ENCODE data around the gene PRKCE. TPM values are rescaled to one million over a fixed set of nuclear protein-coding genes. Genes with fewer than 3 reads are reported as not detected.

PRKCE gene
- total RNA-seq, 2 experiments from 2014 or later = 6.1 to 8.0 TPM

GRCh38 chr2:45771261-45771660, 119.8 kb downstream of the PRKCE start:
- Mint-ChIP-seq H3K36me3 (no peaks in the 10 kb centered on the region), H3K4me3 (no peak overlapping the region), H3K27me3 (no peaks in the 10 kb centered on the region), H3K4me1 (peaks cover 3% of the 10 kb centered on the region), H3K27ac (no peak overlapping the region), H3K9me3 (no peaks in the 10 kb centered on the region)
- no peak for DNase-seq

- no peaks in the 10 kb centered on the region for H3K9me3 Mint-ChIP-seq
- H3K27me3 Mint-ChIP-seq = no peaks in the 10 kb centered on the region
- no peaks in the 10 kb centered on the region for H3K36me3 Mint-ChIP-seq
- no peak for DNase-seq
- no peak overlapping the region for H3K4me3 Mint-ChIP-seq
- peaks cover 3% of the 10 kb centered on the region for H3K4me1 Mint-ChIP-seq
- H3K27ac Mint-ChIP-seq = no peak overlapping the region
These were observed 120.6 kb downstream of the PRKCE start for GRCh38 chr2:45772038-45772437.

GRCh38 chr2:45773909-45774308, 122.4 kb downstream of the PRKCE start:
- no peak for DNase-seq
- H3K4me3 Mint-ChIP-seq = no peak overlapping the region
- H3K4me1 Mint-ChIP-seq = peaks cover 4% of the 10 kb centered on the region
- H3K36me3 Mint-ChIP-seq = no peaks in the 10 kb centered on the region
- H3K27ac Mint-ChIP-seq = no peak overlapping the region
- H3K9me3 Mint-ChIP-seq = no peaks in the 10 kb centered on the region
- no peaks in the 10 kb centered on the region for H3K27me3 Mint-ChIP-seq

GRCh38 chr2:45774688-45775244, 123.3 kb downstream of the PRKCE start:
- Mint-ChIP-seq H3K9me3 (no peaks in the 10 kb centered on the region), H3K36me3 (no peaks in the 10 kb centered on the region), H3K4me1 (peaks cover 4% of the 10 kb centered on the region), H3K4me3 (no peak overlapping the region), H3K27me3 (no peaks in the 10 kb centered on the region), H3K27ac (no peak overlapping the region)
- DNase-seq = no peak

GRCh38 chr2:45776160-45776955, 124.9 kb downstream of the PRKCE start:
- no peaks in the 10 kb centered on the region for H3K27me3 Mint-ChIP-seq
- H3K4me3 Mint-ChIP-seq = no peak overlapping the region
- no peak for DNase-seq
- no peaks in the 10 kb centered on the region for H3K36me3 Mint-ChIP-seq
- no peaks in the 10 kb centered on the region for H3K9me3 Mint-ChIP-seq
- H3K27ac Mint-ChIP-seq = no peak overlapping the region
- peaks cover 2% of the 10 kb centered on the region for H3K4me1 Mint-ChIP-seq

- H3K27ac Mint-ChIP-seq = no peak overlapping the region
- DNase-seq = no peak
- no peaks in the 10 kb centered on the region for H3K9me3 Mint-ChIP-seq
- H3K4me3 Mint-ChIP-seq = no peak overlapping the region
- peaks cover 2% of the 10 kb centered on the region for H3K4me1 Mint-ChIP-seq
- H3K27me3 Mint-ChIP-seq = no peaks in the 10 kb centered on the region
- H3K36me3 Mint-ChIP-seq = no peaks in the 10 kb centered on the region
These were observed 126.7 kb downstream of the PRKCE start for GRCh38 chr2:45777996-45778719.

- no peak overlapping the region for H3K27ac Mint-ChIP-seq
- H3K4me1 Mint-ChIP-seq = peaks cover 2% of the 10 kb centered on the region
- DNase-seq = peak; percentile 38
- no peak overlapping the region for H3K4me3 Mint-ChIP-seq
- H3K27me3 Mint-ChIP-seq = no peaks in the 10 kb centered on the region
- H3K36me3 Mint-ChIP-seq = no peaks in the 10 kb centered on the region
- no peaks in the 10 kb centered on the region for H3K9me3 Mint-ChIP-seq
These were observed 127.3 kb downstream of the PRKCE start for GRCh38 chr2:45778720-45779171.

- Mint-ChIP-seq H3K36me3 (no peaks in the 10 kb centered on the region), H3K27ac (no peak overlapping the region), H3K9me3 (no peaks in the 10 kb centered on the region), H3K4me1 (peaks cover 4% of the 10 kb centered on the region), H3K27me3 (no peaks in the 10 kb centered on the region), H3K4me3 (no peak overlapping the region)
- no peak for DNase-seq
These were observed 129.3 kb downstream of the PRKCE start for GRCh38 chr2:45780541-45781463.

- H3K36me3 Mint-ChIP-seq = no peaks in the 10 kb centered on the region
- no peak overlapping the region for H3K4me3 Mint-ChIP-seq
- no peak overlapping the region for H3K27ac Mint-ChIP-seq
- H3K27me3 Mint-ChIP-seq = no peaks in the 10 kb centered on the region
- peaks cover 10% of the 10 kb centered on the region for H3K4me1 Mint-ChIP-seq
- H3K9me3 Mint-ChIP-seq = no peaks in the 10 kb centered on the region
- DNase-seq = no peak
These were observed 130.0 kb downstream of the PRKCE start for GRCh38 chr2:45781464-45781811.

- Mint-ChIP-seq H3K9me3 (no peaks in the 10 kb centered on the region), H3K27me3 (no peaks in the 10 kb centered on the region), H3K4me3 (no peak overlapping the region), H3K4me1 (peaks cover 10% of the 10 kb centered on the region), H3K36me3 (no peaks in the 10 kb centered on the region), H3K27ac (no peak overlapping the region)
- DNase-seq = no peak
These were observed 131.0 kb downstream of the PRKCE start for GRCh38 chr2:45782436-45782835.

GRCh38 chr2:45782986-45783385, 131.5 kb downstream of the PRKCE start:
- Mint-ChIP-seq H3K27ac (no peak overlapping the region), H3K4me1 (peaks cover 10% of the 10 kb centered on the region), H3K27me3 (no peaks in the 10 kb centered on the region), H3K9me3 (no peaks in the 10 kb centered on the region), H3K36me3 (no peaks in the 10 kb centered on the region), H3K4me3 (no peak overlapping the region)
- no peak for DNase-seq

- Mint-ChIP-seq H3K27ac (peak overlapping the region; percentile 12), H3K4me1 (peaks cover 9% of the 10 kb centered on the region), H3K9me3 (no peaks in the 10 kb centered on the region), H3K36me3 (no peaks in the 10 kb centered on the region), H3K27me3 (no peaks in the 10 kb centered on the region), H3K4me3 (no peak overlapping the region)
- no peak for DNase-seq
These were observed 134.8 kb downstream of the PRKCE start for GRCh38 chr2:45786030-45786835.

GRCh38 chr2:45786836-45787357, 135.4 kb downstream of the PRKCE start:
- no peaks in the 10 kb centered on the region for H3K9me3 Mint-ChIP-seq
- no peaks in the 10 kb centered on the region for H3K27me3 Mint-ChIP-seq
- H3K36me3 Mint-ChIP-seq = no peaks in the 10 kb centered on the region
- no peak for DNase-seq
- peaks cover 9% of the 10 kb centered on the region for H3K4me1 Mint-ChIP-seq
- no peak overlapping the region for H3K27ac Mint-ChIP-seq
- no peak overlapping the region for H3K4me3 Mint-ChIP-seq

GRCh38 chr2:45788401-45788800, 136.9 kb downstream of the PRKCE start:
- no peaks in the 10 kb centered on the region for H3K27me3 Mint-ChIP-seq
- DNase-seq = no peak
- H3K9me3 Mint-ChIP-seq = no peaks in the 10 kb centered on the region
- no peaks in the 10 kb centered on the region for H3K36me3 Mint-ChIP-seq
- no peak overlapping the region for H3K27ac Mint-ChIP-seq
- H3K4me1 Mint-ChIP-seq = peaks cover 9% of the 10 kb centered on the region
- no peak overlapping the region for H3K4me3 Mint-ChIP-seq

Measured in activated naive CD8-positive, alpha-beta T cell treated with anti-CD3 and anti-CD28 coated beads for 36 hours (primary cell).